HG03175 (cell line): ENCODE measurements around the gene SLC30A2.

ENCODE experiments used
- ATAC-seq: cut with Tn5 transposase; IDR thresholded peaks from one replicate; pipeline ENCODE4 v1.9.1; 2021; ENCODE audit warnings: mild to moderate bottlenecking, moderate library complexity; ENCODE audit not compliant: unreplicated experiment

Gene SLC30A2

DNA sequence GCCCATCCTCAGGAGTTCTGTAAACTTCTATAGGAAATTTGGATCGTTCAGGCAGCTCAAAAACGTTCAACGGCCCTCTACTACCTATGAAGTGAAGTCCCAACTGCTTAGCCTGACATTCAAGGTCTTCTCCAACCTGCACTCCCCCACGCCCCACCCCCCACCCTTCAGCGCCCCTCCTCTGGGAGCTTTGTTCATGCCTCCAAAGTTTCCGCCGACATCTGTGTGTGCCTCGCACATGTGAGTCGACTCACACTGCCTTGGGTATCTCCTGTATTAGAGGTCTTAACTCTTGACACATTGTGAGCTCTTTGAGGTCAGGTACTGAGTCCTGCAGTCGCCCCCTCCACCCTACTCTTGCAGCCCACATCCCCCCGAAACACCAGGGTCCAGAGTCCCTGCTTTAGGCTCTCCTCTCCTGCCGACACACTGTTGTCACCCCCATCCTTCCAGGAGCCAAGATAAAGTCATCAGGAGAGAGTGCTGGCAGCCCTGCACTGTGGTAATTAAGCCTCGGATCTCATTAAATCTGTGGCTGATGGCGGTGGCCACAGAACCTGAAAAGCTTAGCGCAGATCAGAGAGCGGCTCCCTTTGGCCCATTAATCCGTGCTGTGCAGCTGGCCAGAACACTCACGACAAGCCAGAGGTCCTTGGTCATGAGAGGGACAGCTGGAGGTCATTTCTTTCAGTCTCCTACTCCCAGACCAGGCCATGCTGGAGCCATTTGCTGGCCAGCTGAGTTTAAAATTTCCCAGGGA, 46.7 kb downstream of the SLC30A2 start:
- ATAC-seq: no peak

DNA sequence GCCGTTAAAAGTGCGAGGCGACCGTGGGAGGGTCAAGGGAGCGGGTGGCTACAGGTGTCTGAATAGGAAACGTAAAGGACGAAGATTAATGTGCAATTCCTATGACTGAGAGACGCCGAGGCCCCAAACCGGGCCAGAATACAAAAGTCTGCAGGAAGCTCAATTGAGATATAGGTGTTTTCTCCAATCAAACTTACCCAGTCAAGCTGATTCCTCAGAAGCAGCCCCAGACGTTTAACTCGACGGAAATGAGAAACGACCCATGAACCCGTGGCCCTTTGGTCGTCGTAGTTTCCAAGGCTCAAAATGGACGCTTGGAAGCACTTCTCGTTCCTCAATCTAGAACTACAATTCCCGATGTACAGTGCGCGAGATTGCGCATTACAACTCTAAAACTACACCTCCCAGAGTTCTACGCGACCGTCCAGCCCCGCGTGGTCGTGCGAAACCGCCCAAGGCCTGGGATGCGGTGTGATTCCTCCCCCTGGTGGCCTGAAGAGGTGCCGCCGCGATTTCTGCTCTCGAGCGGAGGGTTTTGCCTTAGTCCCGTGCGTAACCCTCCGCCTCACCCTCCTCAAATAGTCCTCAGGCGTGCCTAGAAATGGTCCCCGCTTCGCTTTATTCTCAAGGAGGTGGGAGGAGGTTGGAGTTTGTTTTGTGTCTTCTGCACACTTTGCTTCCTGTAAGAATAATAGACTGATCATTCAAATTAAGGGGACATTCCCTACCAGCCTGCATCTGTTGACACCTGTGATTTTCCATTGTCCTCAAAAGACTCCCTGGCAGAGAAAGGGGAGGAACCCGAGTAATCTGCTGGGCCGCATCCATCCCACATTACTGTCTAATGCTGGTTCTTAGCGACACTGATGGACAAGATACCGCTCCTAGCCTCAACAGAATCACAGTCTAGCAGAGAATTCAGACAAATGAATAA, 47.8 kb downstream of the SLC30A2 start, which contains the start of gene PAFAH2:
PAFAH2 (minus strand) TSS at position 236 of the 934 bp plus-strand sequence. CDS start 7,247 bp downstream, outside the sequence.
- peak; percentile 98 for ATAC-seq

DNA sequence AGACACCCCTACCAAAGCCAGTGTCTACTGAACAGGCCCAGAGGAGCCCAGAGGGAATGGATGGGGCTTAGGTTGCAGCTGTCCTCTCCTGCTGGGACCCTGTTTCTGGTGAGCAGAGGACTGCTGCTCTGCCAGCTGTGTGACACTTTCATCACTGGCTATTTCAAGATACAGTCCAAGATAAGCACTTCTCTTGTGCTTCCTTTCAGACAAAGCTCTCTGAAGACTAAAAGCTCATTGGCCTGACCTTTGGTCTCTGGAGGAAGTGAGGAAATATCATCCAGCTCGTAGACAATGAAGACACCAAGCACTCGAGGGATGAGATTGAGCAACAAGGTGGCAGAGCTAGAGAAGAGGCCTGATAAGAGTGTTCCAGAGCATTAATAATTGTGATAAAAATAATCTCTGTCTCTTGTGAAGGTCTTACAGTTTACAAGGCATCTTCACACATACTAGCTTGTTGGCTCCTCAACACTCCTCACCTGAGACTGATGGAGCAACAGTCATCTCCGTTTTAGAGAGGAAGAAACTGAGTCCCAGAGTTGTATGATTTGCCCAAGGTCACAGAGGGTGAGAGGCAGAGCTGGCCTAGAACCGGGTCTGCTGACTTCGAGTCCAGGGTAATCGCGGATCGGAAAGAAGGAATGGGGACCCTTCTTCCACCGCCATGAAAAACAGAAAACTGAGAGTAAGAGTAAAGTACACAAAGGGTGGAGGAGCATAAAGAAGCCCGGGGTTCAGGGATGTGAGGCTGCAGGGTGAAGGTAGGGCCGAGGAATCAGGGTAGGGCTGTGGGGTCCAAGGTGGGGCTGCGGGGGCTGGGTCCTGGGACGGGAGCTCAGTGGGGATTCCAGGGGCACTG, 48.7 kb downstream of the SLC30A2 start:
- ATAC-seq: no peak

DNA sequence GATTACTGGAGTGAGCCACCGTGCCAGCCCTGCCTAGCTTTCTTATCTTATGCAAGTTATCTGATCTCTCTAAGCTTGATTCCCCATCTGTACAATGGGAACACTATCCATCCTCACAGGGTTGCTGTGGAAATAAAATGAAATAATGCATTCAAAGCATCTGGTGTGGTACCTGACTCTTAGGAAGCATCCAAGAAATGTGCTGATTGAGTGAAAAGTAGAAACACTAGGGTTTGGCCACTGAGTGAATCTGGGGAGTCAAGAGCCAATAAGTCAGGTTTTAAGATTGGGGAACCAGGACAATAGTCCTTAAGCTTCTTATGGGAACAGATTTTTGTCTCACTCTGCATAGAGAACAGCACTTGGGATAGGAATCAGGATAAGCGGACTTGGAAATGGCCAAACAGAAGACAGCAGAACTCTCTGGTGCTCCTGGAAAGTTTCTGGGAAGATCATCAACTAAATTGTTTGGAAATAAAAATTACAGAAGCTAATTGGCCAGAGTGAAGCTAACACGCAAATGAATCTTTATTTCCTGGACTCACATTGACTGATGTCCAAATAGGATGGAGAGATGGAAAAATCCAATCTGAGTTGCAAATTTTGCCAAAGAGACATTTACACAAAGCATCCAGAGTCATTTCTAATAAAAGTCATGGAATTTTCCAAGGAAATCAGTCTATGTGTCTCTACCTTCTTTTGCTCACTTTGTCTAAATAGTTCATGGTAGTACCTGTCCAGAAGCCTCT, 51.3 kb downstream of the SLC30A2 start:
- no peak for ATAC-seq

DNA sequence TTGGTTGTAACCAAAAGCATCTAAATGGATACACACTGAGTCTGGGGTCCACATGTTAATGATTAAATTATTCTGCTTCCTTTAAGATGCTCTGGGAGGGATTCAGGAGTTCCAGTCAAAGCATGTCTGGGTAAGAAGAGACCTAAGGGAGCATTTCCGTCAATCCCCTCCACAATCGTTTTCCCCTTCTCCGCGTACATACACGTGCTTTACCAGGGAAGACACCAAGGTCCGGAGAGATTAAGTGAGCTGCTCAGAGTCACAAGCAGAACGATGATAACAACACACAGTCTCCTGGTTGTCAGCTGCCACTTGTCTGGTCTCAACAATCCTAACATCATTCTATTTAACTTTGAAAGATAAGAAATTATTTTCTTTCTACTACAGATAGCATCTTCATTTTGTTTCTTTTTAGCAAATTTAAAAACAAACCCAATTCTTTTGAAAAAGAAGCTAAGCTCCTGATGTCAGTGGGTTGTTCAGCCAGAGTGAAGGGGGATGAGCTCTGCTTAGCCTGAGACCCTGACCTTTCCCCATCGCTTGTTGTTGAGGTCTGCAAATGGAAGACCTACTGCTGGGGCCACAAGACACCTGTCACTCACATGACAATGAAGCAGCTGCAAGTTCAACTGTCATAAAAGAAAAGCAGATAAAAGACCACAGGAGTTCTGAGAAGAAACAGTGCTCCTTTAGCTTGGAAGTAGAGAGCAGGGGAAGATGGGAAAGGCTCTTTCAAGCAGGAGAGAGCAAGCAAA, 52.5 kb downstream of the SLC30A2 start:
- no peak for ATAC-seq

DNA sequence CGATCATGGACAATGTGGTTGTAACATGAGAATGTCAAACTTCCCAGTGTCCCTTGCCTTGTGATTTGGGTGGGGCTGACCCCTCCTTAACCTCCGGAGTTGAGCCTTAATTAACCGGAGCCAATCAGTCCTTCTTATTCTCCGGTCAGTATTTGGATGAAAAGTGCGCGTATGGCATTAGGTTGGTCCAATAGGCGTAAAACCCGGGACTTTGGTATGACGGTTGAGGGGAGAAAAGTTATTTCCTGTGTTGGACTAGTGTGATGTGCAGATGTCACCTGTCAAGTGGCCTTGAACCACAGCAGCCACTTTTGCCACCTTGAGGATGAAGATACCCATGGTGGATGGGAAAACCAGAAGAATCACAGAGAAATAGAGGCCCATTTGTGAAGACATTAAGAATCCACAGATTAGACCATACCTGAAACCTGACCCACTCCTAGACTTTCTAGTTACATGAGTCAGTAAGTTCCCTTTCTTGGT, 53.2 kb downstream of the SLC30A2 start:
- no peak for ATAC-seq

DNA sequence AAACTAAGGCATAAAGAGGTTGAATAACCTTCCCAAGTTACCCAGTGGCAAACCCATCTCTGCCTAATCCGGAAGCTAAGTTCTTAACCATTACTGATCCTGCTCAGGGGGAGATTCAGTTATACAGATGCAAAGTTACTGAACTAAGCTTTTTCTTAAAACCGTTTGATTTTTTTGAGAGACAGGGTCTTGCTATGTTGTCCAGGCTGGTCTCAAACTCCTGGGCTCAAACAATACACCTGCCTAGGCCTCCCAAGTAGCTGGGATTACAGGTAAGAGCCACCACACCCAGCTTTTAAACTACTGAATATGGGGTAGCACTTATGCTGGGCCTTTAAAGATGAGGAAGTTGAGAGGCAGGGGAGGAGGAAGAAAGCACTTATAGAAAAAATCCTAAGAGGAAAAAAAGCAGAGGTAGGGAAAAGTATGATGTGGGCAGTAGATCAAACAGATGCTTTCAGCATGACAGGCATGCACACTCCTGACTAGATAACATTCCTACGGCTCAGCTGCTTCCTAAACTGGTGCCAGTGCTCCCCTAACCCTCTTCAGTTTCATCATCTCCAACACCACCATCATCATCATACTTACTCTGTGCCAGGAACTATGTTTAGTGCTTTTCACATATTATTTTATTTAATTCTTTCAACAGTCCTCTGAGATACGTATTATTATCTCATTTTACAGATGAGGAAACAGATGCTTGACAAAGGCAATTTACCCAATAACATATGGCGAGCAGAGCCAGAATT, 53.8 kb downstream of the SLC30A2 start:
- no peak for ATAC-seq

DNA sequence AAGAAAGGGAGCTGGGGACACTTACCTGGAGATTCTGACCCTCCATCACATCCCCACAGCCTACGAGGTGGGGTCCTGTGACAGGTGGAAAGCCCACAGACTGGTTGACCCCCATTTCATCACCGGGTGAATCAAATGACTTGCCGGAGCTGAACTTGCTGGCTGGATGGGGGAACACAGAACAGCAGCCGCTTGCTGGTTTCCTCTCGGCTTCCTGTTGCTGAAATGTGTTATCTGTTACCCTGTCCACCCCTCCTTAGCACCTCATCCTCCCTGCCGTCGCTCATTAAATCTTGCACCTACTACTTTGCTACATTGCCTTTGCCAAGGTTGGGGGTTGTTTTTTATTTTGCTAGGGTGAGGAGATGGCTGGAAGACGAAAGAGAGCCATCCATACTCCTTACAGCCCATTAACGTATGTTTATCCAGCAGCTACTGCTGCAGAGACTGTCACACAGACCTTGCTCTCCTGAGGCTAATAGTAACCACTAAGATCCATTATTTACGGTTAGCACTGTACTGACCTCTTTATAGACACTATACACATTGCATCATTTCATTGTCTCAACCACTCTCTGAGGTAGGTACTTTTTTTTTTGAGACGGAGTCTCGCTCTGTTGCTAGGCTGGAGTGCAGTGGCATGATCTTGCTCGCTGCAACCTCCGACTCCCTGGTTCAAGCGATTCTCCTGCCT, 55.1 kb downstream of the SLC30A2 start:
- ATAC-seq: no peak

DNA sequence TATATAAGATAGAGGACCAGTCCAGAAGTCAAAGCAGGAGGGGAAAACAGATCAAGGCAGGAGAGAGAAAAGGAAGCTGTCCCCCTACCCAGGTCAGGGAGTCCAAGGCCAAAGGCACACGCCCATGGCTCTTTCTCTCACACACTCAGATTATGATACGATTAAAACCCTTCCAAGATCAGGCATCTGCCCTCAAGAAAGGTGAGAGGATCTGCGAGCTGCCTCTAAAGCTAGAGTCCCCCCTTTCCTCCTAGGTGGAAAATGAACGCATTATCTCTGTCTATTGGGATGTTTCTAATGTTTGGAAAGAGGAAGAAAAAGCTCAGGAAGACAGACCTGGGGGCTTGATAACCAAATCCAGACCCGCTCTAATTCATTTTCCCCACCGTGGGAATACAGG, 55.7 kb downstream of the SLC30A2 start:
- ATAC-seq: no peak

DNA sequence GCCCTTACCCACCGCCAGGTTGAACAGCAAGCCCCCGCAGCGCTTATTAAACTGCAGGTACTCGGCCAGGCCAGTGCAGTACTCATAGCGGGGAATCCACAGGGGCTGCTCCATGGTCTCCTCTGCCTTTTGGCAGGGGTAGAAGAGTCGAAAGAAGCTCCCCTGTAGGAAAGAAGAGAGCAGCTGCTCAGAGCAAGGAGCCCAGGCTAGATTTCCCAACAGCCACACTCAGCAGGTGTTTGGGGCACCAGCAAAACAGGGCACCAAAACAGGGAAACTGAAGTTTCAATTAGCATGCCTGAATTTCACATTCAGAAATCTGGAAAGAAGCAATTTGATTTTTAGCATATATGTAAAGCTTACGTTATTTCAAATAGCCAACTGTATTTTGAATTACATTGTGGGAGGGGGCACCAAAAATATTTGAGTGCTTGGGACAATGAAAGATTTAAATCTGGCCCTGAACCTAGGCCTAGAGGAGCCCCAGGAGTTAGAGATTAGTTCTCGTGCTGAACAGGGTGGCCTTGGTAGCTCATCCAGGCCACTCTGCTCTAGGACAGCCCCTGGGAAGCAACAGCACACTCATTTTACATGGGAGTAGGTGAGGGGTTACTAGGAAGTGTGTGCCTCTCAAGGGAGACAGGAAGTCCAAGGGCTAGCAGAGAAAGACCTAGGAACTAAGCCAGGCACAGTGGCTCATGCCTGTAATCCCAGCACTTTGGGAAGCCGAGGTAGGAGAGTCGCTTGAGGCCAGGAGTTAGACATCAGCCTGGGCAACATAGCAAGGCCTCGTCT, 56.3 kb downstream of the SLC30A2 start:
- ATAC-seq: no peak

DNA sequence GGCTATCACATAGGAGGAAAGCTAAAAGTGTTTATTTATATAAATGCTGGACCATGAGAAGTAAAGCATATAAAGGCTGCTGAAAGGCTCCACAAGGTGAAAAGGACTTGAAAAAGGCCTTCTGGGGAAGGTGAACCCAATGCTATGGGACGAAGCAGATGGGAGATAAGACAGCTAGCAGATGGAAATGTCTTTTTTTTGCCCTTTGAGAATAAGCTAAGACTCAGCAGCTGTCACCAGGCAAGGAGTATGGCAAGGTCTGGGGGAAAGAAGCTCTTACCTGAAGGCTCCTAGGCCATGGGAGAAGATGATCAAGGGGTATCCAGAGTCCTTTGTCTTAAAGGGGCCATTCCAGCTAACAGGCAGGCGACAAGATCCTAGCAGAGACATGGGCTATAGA, 58.0 kb downstream of the SLC30A2 start:
- no peak for ATAC-seq
